Stomach smooth muscle (tissue), 2 donors: ENCODE data around the gene CIB1.

Experiments used
- H3K27ac ChIP-seq: one replicate; pipeline ENCODE4 v1.7.0; 2013; ENCODE audit warnings: mild to moderate bottlenecking, low read length, inconsistent platforms
- H3K27me3 ChIP-seq, 2 donors: one replicate each; pipeline ENCODE4 v1.7.0; 2013; ENCODE audit warnings: low read length in 2 of 2; ENCODE audit not compliant: insufficient read depth in 2 of 2, control insufficient read depth in 1 of 2
- H3K36me3 ChIP-seq, 2 donors: one replicate each; pipeline ENCODE4 v1.7.0; 2013; ENCODE audit warnings: low read length in 2 of 2; ENCODE audit not compliant: control insufficient read depth in 2 of 2, insufficient read depth in 2 of 2
- H3K4me1 ChIP-seq: one replicate; pipeline ENCODE4 v1.7.0; 2013; ENCODE audit warnings: low read length; ENCODE audit not compliant: control insufficient read depth, insufficient read depth
- H3K4me3 ChIP-seq, 2 donors: one replicate each; pipeline ENCODE4 v1.7.0; 2013; ENCODE audit warnings: low read length in 2 of 2
- H3K9ac ChIP-seq, 2 donors: one replicate each; pipeline ENCODE4 v1.7.0; 2013; ENCODE audit warnings: low read length in 2 of 2, mild to moderate bottlenecking in 1 of 2
- H3K9me3 ChIP-seq, 2 donors: one replicate each; pipeline ENCODE4 v1.7.0; 2013; ENCODE audit warnings: low read length in 2 of 2; ENCODE audit not compliant: control insufficient read depth in 2 of 2
- donor health status: healthy.
- donor health status: Pancreatic carcinoma.

CIB1 gene

DNA sequence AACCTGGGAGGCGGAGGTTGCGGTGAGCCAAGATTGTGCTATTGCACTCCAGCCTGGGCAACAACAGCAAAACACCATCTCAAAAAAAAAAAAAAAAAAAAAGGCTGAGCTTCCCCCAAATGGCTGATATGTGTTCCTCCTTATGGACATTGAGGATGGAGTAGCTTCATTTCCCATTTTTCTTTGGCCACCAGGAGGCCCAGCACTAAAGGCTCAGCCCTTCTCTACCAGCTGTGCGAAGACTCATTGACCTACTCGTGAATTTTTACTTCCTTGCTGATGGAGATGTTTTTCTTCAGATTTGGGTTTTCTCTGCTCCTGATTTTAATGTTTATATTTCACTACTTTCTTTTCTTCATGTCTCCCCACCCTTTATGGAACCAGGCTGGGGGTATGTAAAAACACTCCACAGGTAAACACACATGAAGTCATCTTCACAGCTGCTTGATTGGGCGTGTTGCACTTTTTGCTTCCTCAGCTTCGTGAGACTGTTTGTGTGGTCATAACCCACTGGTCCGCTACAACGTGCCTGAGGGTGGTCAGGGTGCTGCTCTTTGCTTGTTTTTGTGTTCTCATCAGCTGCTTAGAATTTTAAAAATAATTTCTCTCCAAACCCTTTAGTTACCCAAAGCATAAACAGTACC is 19.1 kb downstream of the CIB1 start:
- H3K4me1 ChIP-seq: peaks cover 40% of the 10 kb centered on the region
- no peak overlapping the region for H3K4me3 ChIP-seq
- H3K27ac ChIP-seq: no peak overlapping the region
- H3K9me3 ChIP-seq: no peaks in the 10 kb centered on the region
- H3K9ac ChIP-seq: no peak overlapping the region
- peaks cover 6 to 14% of the 10 kb centered on the region in 2 donors for H3K36me3 ChIP-seq
- H3K27me3 ChIP-seq: no peaks in the 10 kb centered on the region

DNA sequence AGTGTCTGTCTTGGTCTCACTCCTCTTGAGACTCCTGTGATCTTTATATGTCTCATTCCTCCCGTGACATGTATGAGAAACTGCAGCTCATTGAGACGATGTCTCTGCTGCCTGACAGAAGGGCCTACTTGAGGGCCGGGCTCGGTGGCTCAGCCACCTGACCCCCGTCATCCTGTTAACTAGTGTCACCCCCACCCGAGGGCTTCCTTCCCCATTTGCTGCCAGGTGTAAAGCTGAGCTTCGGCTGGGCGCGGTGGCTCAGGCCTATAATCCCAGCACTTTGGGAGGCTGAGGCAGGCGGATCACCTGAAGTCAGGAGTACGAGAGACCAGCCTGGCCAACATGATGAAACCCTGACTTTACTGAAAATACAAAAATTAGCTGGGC is 19.9 kb downstream of the CIB1 start:
- no peaks in the 10 kb centered on the region for H3K9me3 ChIP-seq
- no peak overlapping the region for H3K4me3 ChIP-seq
- H3K27ac ChIP-seq: no peak overlapping the region
- H3K4me1 ChIP-seq: peaks cover 32% of the 10 kb centered on the region
- peaks cover 6 to 16% of the 10 kb centered on the region in 2 donors for H3K36me3 ChIP-seq
- H3K9ac ChIP-seq: no peak overlapping the region
- no peaks in the 10 kb centered on the region for H3K27me3 ChIP-seq

DNA sequence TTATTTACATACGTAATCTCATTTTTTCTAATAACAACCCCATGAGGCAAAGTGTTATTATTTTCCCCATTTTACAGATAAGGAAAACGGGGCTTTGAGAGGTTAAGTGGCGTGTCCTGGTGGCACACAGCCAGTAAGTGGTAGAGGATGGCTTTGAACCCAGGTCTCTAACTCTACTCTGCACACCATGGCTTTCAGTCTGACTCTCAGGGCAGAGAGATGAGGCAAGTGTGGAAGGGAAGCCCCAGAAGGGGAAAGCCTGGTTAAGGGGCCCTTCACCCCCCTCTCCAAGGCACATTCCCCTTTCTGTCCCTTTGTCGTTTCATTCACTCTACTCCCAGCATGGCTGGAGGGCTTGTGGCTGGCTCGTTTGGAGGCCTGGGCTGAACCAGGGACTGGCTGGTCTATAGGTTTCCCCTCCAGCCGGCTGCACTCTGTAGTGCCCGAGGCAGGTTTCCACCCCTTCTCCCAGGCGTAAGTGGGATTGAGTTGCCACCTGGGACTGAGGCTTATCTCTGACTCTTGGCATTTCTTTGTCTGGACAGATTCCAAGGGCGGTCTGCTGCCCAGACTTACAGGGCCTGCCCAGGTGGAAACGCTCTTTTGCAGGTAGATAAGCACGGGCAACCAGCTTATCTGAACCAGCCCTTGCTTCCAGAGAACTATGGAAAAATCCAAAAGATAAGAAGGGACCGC is 20.5 kb downstream of the CIB1 start:
- Histone ChIP-seq H3K36me3 (peaks cover 6 to 16% of the 10 kb centered on the region in 2 donors), H3K9ac (no peak overlapping the region), H3K9me3 (no peaks in the 10 kb centered on the region), H3K4me3 (no peak overlapping the region), H3K27me3 (no peaks in the 10 kb centered on the region), H3K4me1 (peaks cover 32% of the 10 kb centered on the region), H3K27ac (no peak overlapping the region)

DNA sequence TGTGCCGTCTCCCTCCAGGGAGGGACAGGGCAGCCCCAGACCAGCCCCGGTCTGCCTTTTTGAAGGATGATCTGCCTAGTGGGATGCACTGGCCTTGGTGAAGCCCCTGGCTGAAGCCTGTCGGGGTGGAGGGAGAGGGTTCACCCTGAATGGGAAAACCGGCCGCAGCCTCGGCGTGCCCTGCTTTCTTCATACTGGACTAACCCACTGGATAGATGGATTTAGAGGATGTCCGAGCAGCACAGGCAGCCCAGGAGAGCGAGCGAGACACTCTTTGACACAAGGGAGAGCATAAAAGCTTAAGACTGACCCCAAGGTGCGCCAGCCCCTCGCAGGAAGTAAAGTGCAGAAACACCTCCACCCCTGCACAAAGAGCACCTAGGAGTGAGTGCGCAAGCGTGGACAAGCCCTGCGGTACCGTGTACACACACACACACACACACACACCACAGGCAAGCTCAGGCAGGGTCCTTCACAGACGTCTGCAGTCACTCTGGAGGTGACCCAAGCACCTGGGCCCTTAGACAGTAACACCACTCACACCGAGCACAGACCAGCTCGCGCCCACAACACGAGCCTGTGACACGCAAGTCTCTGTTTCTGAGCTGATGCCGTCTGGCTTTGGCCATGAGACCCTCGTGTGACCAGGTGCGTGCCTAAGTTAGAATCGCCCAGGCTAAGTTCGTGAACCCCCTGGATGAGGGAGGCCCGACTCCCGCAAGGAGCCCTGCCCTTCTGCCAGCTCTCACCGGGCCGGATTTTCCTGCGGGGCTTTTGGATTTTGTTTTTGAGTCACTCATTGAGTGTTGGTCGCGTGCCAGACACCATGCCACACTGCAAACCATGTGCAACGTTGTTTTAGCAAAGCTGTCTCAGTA is 21.3 kb downstream of the CIB1 start:
- H3K27ac ChIP-seq: no peak overlapping the region
- H3K9ac ChIP-seq: peak overlapping the region in 1 of 2 donors; percentile 18
- H3K36me3 ChIP-seq: peaks cover 3 to 7% of the 10 kb centered on the region in 2 donors
- peak overlapping the region in 1 of 2 donors; percentile 22 for H3K4me3 ChIP-seq
- no peaks in the 10 kb centered on the region for H3K9me3 ChIP-seq
- peaks cover 32% of the 10 kb centered on the region for H3K4me1 ChIP-seq
- no peaks in the 10 kb centered on the region for H3K27me3 ChIP-seq

DNA sequence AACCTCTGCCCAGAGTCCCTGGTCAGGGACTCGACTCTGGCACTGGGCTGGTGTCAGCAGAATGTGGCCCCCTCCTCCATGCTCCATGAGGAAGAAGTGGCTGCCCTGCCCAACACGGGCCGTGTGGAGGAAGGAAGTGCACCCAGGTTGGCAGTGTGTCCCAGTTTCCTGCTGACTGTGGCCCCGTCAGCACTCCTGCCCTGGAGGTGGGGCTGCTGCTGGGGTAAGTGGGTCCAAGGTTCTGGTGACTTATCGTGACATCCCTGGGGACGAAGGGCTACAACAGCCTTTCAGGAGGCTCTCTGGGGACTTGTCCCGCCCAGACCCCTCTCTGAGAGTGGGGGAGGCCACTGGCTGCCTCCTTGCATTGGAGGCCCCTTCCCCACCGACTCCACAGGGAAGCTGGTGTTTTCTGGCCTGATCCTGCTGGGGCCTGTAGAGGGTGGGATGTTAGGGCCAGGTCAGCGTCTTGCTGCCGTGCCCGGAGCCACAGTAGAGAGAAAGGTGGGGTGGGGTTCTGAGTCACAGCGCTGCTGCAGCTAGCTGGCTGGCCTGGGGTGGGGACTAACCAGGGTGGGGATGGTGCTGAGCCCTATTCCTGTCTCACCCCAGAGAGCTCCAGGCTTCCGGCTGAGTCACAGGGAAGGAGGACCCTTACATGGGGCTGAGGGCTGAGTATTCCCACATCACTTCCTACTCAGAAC is 22.1 kb downstream of the CIB1 start:
- Histone ChIP-seq H3K36me3 (peaks cover 3 to 6% of the 10 kb centered on the region in 2 donors), H3K9me3 (no peaks in the 10 kb centered on the region), H3K4me1 (peaks cover 32% of the 10 kb centered on the region), H3K4me3 (no peak overlapping the region), H3K27me3 (no peaks in the 10 kb centered on the region), H3K9ac (no peak overlapping the region), H3K27ac (peak overlapping the region; percentile 31)

DNA sequence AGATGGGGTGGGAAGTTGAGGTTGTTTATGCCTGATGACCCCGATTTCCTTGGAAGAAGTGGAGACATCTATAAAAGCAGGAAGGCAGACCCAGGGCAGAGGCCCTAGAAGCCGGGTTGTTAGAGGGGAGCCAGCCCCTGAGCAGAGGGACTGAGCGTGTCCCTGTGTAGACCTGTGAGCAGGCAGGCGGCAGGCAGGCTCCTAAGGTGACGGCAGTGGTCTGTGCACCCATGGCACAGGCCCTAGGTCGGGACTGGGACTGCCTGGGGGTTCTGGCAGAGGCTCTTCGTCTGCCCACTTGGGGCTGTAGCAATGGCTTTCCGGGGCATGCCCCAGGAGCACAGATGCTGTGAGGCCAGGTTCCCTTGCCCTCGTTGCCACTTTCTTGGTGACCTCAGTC is 22.7 kb downstream of the CIB1 start:
- Histone ChIP-seq H3K4me3 (no peak overlapping the region), H3K36me3 (peaks cover 5 to 6% of the 10 kb centered on the region in 2 donors), H3K4me1 (peaks cover 35% of the 10 kb centered on the region), H3K27me3 (no peaks in the 10 kb centered on the region), H3K9me3 (no peaks in the 10 kb centered on the region), H3K9ac (no peak overlapping the region), H3K27ac (peak overlapping the region; percentile 31)

DNA sequence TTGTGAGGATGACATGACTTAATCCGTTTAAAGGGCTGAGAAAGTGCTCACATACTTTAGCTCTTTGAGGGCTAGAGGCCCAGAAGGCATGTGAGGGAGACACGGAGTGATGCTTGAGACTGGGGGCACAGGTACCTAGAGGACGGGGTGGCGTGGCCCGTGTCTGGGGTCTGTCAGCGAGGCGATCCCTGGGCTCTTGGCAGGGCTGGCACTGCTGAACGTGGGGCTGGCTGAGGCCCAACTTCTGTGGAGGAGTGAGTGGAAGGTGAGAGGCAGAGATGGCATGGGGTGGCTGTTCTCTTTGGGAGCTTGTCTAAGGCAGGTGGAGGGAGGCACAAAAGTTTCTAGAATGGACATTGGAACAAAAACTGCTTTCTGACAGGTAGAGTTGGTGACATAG is 23.1 kb downstream of the CIB1 start:
- Histone ChIP-seq H3K9me3 (no peaks in the 10 kb centered on the region), H3K36me3 (peaks cover 5 to 6% of the 10 kb centered on the region in 2 donors), H3K4me1 (peaks cover 39% of the 10 kb centered on the region), H3K27me3 (no peaks in the 10 kb centered on the region), H3K27ac (peak overlapping the region; percentile 31), H3K4me3 (no peak overlapping the region), H3K9ac (no peak overlapping the region)

DNA sequence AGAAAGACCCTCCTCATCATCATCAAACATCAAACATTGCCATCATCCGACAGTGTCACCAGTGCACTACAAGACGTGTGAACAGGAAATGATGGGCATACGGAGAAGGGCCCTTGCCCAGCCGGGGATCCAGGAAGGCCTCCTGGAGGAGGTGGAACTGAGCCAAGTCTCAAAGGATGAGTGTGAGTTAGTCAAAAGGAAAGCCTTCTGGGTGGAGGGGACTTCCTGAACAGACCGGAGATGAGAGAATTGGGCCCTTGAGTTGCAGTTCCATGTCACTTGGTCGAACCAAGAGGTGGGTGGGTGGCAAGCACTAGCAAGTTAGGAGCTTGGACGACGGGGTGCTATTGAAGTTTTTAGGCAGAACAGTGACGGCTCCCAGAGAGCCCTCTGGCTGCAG is 24.1 kb downstream of the CIB1 start:
- Histone ChIP-seq H3K4me1 (peaks cover 47% of the 10 kb centered on the region), H3K27ac (no peak overlapping the region), H3K9me3 (no peaks in the 10 kb centered on the region), H3K4me3 (no peak overlapping the region), H3K9ac (no peak overlapping the region), H3K36me3 (peaks cover 6 to 8% of the 10 kb centered on the region in 2 donors), H3K27me3 (no peaks in the 10 kb centered on the region)

DNA sequence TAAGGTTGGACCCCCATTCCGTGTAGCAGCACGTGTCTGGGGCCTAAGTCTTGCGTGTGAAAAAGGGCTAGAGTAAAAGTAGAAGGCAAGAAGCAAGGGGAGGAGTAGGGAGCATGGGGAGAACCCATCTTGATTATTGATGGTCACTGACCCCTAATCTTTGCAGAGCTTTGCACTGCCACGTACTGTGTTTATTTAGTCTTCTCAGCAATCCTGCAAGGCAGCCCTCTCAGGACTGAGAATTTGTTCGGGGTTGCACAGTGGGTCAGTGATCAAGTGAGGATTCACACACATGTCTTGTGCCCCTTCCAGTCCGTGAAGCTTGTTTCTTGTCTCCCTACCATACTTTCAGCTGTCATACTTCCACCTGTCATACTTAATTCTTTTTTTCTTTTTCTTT is 25.4 kb downstream of the CIB1 start:
- H3K4me1 ChIP-seq: peaks cover 56% of the 10 kb centered on the region
- H3K27ac ChIP-seq: no peak overlapping the region
- H3K4me3 ChIP-seq: no peak overlapping the region

DNA sequence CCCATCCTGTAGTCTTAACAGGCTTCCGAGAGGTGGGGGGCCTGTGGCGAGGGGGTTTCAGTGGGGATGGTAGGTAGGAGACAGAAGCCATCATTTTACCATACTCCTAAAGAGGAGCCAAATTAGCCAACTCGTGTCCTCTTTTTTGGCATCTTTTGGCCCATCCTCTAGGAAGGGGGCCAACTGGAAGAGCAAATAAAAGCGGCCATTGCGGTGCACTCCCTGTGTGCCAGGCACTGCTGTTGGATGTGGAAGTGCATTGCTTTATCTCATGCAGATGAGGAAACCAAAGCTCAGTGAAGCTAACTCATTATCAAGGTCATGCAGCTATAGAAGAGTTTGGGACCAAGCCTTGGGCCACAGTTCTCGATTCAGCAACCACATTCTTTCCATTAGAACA is 26.5 kb downstream of the CIB1 start:
- no peak overlapping the region for H3K9ac ChIP-seq
- H3K36me3 ChIP-seq: peaks cover 6 to 8% of the 10 kb centered on the region in 2 donors
- H3K9me3 ChIP-seq: no peaks in the 10 kb centered on the region
- no peak overlapping the region for H3K27ac ChIP-seq
- H3K4me3 ChIP-seq: no peak overlapping the region
- H3K4me1 ChIP-seq: peaks cover 58% of the 10 kb centered on the region
- no peaks in the 10 kb centered on the region for H3K27me3 ChIP-seq

More for the DNA sequence above, 25.4 kb downstream of the CIB1 start:
- Histone ChIP-seq H3K9me3 (no peaks in the 10 kb centered on the region), H3K36me3 (peaks cover 6 to 8% of the 10 kb centered on the region in 2 donors), H3K9ac (no peak overlapping the region), H3K27me3 (no peaks in the 10 kb centered on the region)
